NCI-H2227 (cell line): ENCODE results near the gene SLC12A6.

Experiments
- DNase-seq: peaks from one replicate; lab custom pipeline; 2025; ENCODE audit not compliant: unreplicated experiment; lab: John Stamatoyannopoulos, UW

SLC12A6 gene

DNA sequence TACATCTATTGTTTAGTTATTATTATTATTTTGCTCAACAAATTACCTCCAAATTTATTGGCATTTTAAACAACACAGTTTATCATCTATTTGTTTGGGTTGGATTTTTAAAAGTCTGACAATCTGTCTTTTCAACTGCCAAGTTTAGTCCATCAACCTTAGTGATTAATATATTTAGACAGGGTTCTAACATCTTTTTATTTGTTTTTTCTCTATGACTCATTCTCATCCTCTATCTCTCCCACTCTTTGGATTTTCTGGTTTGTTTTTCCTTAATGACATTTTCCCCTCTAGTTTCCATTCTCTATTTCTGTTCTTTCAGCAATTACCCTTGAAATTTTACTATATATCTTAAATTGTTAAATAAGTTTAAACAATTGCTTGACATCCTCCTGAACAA, 70.8 kb downstream of the SLC12A6 start:
- DNase-seq: no peak

DNA sequence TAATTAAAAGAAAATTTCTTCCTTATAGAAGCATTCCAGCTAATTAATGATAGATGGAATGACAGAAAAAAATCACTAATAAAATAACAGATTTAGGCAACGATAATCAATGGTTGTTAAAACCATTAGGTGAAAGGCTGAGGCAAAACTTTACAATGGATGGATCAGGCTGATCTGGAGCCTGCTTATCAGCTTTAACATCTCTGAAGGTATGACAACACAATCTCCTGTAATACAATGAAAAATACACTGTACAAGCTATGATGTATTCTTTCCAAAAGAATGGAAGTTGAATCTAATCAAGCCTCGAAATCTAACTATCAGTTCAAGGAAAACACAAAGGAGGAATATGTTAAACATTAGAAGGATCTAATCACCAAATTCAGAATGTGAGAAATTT, 73.5 kb downstream of the SLC12A6 start:
- DNase-seq: no peak

DNA sequence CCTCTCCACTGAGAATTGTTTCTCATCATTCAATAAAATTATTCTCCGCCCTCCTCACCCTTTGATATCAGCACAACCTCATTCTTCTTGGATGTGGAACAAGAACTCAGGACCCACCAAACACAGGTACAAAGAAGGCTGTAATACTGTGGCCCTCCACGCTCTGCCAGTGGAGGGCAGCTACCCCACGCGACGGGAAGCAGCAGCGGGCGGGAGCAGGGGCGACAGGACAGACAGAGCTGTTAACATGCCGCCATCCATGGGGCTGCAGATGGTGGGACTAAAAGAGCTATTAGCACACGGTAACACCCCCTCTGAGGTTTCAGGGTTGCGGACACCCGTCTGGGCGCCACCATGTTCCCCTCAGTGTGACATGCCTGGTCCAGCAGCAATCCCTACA, 75.2 kb downstream of the SLC12A6 start:
- DNase-seq: no peak

DNA sequence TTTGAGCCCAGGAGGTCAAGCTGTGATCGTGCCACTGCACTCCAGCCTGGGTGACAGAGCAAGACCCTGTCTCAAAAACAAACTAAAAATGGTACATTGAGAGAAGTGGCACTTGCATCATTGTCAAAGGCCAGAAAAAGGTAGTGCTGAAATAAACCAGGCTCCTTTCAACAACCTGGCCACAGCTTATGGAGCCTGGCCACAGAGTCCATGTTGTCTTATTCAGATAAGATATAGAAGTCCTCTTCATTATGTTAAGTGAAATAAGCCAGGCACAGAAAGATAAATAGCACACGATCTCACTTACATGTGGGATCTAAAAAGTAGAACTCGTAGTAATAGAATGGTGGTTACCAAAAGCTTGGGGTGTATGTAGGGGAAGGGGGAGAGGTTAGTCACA, 78.0 kb downstream of the SLC12A6 start:
- no peak for DNase-seq

DNA sequence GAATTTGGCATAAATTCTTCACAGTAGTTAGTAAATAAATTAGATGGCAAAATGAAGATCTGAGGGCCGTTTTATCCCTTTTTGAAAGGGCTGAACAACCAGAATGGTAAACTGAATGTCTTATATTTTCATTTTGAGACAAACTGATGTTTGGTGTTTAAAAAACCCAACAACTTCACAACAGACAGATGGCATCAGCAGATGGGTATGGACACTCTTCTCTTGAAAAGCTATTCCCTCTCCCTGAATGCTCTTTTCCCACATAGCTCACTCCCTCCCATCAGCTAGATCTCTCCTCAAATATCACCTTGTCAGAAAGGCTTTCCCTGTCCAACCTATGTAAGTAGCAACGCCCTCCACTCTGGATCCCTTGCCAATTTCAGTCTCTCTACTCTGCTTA, 79.4 kb downstream of the SLC12A6 start:
- no peak for DNase-seq

DNA sequence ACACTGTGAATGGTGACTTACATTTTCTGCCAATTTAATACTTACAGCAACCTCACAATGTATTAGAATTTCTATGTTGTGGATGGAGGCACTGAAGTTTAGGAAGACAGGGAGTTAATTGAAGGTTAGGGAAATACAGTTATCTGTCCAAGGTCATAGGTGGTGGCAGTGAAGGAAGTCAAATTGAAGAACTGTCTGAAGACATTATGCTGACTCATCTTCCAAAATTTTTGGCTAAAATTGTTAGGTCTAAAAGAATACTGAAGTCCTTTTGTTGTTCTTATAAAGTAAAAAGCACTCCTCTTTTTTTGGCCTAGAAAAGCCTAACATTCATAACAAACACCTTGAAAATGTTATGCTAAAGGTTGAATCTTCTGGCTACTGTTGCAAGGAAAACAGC, 85.0 kb downstream of the SLC12A6 start:
- DNase-seq: no peak

DNA sequence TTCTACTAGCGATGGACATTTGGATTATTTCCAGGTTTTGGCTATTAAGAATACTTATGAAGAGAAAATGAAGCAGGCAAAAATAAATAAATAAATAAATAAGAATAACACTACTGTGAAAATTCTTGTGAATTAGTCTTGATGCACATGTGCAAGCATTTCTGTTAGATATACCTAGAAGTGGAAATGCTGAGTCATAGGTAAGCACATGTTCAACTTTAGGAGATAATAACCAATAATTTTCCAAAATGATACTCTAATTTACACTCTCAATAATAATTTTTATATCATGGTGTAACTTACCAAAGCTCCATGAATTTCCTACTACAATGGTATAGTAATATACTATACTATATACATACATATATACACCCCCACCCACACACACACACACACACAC, 89.4 kb downstream of the SLC12A6 start:
- DNase-seq: no peak

DNA sequence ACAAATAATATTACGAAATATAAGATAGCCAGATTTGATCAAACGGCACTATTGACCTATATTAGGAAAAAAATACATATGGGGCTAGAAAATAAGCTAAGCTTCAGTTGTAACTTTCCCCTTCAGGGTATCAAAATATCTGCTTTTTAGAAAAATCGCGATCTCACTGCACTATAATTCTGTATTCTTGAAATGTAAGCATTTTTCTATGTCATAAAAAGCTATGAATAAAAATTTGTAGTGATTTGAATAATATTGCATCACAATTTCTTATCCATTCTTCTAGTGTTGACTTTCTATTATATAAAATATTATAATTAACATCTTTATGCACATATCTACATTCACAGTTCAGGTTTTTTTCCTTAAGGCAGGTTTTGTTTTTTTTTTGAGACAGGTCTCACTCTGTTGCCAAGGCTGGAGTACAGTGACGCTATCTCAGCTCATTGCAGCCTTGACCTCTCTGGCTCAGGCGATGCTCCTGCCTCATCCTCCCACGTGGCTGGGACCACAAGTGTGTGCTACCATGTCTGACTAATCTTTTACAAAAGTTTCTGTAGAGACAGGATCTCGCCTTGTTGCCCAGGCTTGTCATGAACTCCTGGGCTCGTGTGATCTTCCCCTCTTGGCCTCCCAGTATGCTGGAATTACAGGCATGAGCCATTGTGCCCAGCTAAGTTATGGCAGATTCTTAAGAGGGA, 91.2 kb downstream of the SLC12A6 start:
- DNase-seq: no peak

DNA sequence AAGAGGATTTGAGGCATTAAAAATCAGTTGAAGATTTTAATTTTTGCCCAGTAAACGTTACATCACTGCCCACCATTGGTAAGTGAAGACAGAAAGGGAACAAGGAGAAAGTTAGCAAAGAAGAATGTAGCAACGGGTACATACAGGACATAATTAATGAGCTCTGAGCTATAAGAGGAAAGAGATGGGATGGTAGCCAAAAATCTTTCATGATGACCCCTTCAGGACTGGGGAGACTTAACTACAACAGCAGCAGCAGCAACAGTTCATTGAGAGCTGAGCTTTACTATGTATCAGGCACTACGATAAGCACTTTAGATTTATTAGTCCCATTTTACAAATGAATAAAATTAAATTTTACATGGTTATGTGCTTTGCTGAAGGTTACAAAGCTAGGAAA, 94.4 kb downstream of the SLC12A6 start:
- DNase-seq: no peak

DNA sequence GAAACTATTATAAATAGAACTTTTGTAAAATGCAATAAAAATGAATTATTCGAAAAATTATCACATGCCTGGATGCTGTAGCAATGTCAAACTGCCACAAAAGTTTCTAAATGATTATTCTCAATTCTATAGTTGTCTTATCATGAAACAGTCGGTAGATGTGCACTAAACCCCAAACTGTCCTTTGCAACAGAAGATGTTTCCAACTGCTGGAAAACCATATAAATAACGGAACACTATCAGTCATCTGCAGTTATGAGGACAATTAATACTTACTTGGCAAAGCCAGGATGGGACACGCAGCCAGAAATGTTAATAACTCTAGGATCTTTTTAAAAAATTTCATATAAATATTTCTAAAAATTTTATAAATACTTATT, 95.3 kb downstream of the SLC12A6 start:
- DNase-seq: no peak

DNA sequence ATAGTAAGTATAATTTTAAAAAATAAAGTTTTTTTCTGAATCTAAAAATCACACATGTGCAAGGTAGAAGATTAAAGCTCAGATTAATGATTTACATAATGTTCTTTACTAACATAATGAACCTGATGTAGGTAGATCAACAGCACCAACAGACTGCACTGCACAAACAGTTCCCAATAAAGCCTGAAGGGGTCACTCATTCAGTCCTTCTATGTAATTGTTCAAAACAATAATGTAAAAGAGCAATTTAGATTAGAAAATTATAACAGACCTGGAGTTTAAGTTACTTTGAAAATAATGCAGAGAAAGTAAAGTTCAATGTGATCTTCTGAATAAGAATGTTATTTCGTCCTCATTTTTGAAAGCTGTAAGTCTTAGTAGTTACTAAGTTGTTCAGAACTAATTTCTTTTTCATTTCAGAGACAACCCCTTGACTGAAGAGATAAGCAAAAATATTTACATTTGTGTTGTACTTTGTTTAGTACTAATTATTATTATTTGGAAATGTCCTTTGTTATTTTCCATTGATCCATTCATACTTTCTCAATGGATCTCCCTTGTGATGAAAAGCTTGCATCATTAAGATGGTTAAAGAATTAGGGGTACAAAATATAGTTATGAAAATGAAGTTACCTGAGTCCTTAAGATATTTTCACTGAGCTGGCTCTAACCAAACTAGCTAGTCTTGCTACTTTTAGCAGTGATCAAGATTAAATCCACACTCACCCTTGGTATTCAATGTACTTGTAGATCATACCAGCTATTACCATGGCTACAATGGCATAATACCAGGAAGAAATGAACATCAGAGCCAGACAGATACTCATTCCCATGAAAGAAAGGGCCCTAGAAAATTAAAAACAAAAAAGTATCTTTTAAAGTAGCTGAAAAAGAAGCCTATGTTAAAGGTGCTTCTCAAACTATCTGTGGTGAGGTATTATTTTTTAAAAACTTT, 95.9 kb downstream of the SLC12A6 start:
- peak; percentile 8 for DNase-seq

DNA sequence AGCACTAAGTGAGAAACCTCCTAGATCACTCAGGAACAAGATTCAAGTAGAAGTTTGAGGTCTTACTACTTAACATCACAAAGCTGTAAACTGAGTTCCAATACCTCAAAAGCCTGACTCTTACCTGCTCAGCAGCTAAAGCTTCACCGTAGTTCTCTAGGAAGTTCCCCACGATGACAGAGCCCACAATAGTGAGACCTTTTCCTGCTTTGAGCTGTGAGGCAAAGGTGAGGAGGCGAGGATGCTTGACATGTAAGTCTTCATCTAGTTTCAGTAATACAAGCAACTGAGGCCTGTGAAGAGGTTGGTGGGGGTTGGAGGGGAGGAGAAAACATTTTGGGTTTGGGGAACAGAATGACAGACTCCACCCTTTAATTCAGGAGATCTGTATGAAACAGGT, 97.0 kb downstream of the SLC12A6 start:
- no peak for DNase-seq

DNA sequence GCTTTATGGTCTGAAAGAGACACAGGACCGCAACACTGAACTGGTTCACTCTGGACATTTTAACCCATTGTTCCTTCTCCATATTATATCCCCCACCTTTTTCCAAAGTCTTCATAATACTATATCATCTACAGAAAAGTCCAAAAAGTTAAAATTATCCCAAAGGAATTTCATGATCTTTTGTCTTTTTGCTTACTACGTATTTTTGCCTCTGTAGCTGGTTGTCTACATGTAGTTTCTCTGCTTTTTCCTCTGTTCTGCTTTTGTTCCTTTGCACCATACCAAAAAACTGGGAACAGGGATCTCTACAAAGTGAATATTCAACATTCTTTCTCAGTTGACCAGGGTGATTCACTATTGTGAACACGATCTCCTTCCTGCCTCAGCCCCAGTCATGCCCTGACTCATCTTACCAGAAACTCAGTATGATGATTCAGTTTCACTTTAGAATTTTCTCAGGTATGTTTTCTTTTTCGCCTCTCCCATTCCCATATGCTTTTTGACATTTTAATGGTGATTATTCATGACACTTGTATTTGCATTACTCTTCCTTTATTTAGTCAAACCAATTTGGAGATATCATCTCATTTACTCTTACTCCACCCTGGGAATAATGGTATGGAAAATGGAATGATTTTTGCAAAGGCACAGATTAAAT, 98.3 kb downstream of the SLC12A6 start:
- no peak for DNase-seq

DNA sequence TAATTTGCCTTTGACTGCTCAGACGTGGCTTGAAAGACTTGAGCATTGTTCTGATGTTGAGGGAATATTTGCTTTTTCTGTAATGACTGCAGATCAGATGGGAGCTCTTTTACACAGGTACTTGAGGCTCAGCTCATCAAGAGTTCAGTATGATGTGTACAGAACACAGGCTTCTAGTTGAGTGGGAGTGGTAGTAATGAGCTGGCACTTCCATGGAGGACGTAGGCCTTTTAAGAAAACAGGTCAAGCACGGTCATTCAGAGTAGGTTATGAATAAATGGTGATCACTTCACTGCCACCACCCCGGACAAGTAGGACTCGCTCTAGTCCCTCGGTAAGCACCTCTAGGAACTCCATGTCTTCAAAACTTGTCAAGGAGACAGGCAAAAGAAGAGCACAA, 104.0 kb downstream of the SLC12A6 start:
- DNase-seq: no peak

DNA sequence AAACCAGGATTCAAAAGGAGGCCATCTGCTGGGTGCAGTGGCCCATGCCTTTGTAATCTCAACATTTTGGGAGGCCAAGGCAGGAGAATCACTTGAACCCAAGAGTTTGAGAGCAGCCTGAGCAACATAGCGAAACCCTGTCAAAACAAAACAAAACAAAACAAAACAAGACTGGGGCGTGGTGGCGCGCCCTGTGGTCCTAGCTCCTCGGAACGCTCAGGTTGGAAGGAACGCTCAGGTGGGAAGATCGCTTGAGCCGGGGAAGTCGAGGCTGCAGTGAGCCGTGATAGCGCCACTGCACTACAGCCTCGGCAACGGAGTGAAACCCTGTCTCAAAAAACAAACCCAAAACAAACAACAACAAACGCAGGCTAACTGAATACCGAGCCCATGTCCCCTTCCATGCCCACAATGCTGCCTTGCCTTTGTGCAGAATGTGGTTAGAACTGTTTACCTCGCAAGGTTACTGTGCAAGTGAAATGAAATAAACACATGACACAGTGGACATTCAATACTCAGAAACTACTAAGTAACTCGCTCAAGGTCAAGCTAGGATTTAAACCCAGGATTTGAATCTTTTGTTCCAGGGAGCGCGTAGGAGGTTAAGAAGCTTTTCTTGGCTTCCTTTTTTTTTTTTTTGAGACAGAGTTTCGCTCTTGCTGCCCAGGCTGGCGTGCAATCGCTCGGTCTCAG, 113.5 kb downstream of the SLC12A6 start:
- DNase-seq: peak; percentile 26

DNA sequence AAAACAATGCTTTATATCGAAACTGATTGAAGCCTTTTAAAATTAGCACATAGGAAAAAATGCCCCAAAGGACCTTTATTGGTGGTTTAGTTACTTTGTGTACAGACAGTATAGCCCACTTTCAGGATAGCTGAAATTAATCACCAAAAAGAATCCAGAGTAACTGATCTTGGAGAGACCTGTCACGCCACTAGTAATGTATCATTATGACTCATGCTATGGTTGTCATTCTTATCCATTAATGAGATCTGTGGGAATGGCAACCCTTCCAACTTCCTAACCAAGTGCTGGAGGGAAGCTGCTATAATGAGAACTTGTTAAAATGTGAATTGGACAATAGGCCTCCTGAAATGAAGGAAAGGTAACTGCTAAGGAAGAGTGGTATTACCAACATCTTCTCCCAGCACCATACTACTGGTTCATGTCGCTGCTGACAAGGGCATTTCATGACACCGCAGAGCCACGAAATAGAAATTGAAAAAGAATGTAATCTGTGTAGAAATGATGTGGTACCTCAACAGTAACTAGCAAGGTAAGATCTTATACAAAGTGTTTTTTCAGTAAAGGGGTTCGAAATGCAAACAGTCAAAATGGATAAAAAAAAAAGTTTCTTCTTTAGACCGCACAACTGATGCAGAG, 119.9 kb downstream of the SLC12A6 start:
- DNase-seq: no peak

DNA sequence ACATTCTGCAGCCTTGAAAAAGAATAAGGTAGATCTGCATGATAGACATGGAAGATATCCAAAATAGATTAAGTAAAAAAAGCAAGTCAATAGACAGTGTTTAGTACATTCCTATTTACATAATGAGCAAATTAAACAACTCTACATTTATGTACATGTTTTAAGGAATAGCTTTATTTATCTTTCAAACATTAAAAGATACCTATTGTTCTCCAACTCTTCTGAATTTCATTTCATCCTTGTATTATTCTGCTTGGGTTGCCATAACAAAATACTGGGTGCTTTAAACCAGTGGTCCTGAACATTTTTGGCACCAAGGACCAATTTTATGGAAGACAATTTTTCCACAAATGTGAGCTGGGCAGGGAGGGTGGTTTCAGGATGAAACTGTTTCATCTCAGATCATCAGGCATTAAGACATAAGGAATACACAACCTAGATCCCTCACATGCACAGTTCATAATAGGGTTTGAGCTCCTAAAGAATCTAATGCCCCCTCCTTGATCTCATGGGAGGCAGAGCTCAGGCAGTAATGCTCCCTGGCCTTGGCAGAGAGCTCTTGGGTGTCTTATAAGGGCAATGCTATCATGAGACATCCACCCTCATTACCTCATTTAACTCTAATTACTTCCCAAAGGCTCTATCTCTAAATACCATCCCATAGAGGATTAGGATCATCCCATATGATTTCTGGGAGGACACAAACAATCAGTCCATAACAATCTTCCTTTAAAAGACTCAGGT, 120.9 kb downstream of the SLC12A6 start:
- DNase-seq: no peak

DNA sequence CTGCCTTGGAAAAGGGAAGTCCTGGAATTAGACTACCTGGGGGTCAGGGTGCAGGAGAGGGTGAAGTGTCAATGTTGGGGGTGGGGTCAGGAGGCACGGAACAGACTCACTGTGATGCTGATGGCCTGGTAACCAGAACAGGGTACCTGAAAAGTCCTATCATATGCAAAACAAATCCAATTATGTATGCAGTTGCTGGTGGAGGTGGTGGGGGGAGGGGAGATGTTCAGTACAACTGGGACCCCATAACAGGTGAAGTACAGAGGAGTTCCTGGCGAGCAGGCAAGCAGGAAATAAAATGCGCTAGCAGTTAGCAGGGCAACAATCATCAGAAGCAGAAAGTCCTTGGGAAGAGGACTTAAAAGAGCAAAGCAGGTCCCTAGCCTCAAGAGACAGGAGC, 123.4 kb downstream of the SLC12A6 start:
- DNase-seq: no peak

DNA sequence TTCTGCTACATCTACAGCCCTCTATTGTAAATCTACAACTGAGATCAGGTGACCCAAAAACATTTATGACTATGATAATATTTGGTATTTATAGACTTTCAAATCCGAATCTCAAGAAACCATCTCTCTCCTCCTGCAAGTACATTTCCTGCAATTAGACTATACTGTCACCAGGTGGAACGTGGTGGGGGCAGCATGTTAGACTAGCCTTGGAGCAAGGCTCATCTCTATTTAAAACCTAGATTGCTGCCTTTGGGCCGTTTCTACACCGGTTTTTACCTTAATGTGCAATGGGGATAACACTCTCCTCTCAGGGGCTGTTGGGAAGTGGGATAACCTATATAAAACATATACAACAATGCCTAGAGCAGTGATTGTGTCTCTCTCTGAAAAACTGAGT, 123.9 kb downstream of the SLC12A6 start:
- no peak for DNase-seq
